Endothelial cell of umbilical vein (primary cell): ENCODE results near the gene CCDC106. TPM values are rescaled to one million over a fixed set of nuclear protein-coding genes. Genes with fewer than 3 reads are reported as not detected.

Experiments
- BruUV-seq: library from RNA; stranded (reverse); fragments of 400-500 nt; replicated peaks from 2 replicates; lab custom pipeline; 2021; lab: Mats Ljungman, UMichigan
- CTCF ChIA-PET: fragments of 300-600, 350-600 bp; sonication (Branson Sonifier 250); formaldehyde crosslinking; loops from one replicate; lab custom pipeline; 2021; ENCODE audit warnings: antibody characterized with exemption, inconsistent platforms; lab: Charles Lee
- POLR2A ChIA-PET: fragments of 300-600, 350-600 bp; sonication (Branson Sonifier 250); formaldehyde crosslinking; loops from one replicate; lab custom pipeline; 2021; ENCODE audit warnings: antibody characterized with exemption, inconsistent platforms; lab: Charles Lee
- DNase-seq: peaks from one replicate; pipeline ENCODE4 v3.0.0-alpha.2; 2011; ENCODE audit warnings: low read depth, low spot score
- FAIRE-seq: peaks from 2 replicates; lab custom pipeline; 2011; peaks lifted over from hg19 to GRCh38; lab: Jason Lieb, UNC
- H2AFZ ChIP-seq: 2 replicates; pipeline ENCODE4 v1.6.0; 2012; ENCODE audit warnings: low read depth, low read length, control low read depth, inconsistent platforms
- H3K27ac ChIP-seq: 2 replicates; pipeline ENCODE4 v1.5.1; 2011; ENCODE audit warnings: low read depth, mild to moderate bottlenecking, control low read depth, low read length, moderate library complexity; ENCODE audit not compliant: insufficient read depth
- H3K27me3 ChIP-seq, 2 experiments: 2 replicates each; pipeline versions ENCODE4 v1.6.0 to v1.6.1; 2011; ENCODE audit warnings: low read length in 2 of 2, mixed read lengths in 1 of 2; ENCODE audit not compliant: control insufficient read depth in 2 of 2, insufficient read depth in 2 of 2
- H3K36me3 ChIP-seq, 2 experiments: 2 replicates in 1 of 2; 3 replicates in 1 of 2; pipeline ENCODE4 v1.5.1; 2011; ENCODE audit warnings: low read length in 2 of 2, mild to moderate bottlenecking in 1 of 2, moderate library complexity in 1 of 2; ENCODE audit not compliant: control insufficient read depth in 2 of 2, insufficient read depth in 2 of 2; ENCODE audit errors: extremely low read depth in 1 of 2
- H3K4me1 ChIP-seq: 3 replicates; pipeline ENCODE4 v1.5.1; 2011; ENCODE audit warnings: mild to moderate bottlenecking, low read length; ENCODE audit not compliant: control insufficient read depth, insufficient read depth; ENCODE audit errors: extremely low read depth
- H3K4me2 ChIP-seq: 2 replicates; pipeline ENCODE4 v1.6.1; 2011; ENCODE audit warnings: low read length, control low read depth, mixed read lengths; ENCODE audit not compliant: insufficient read depth
- H3K4me3 ChIP-seq, 3 experiments: fragments of 200-600 bp in 1 of 3; sonication (generic), shearing (Covaris generic) in 1 of 3; replicated peaks in 1 of 3; 2 replicates each; pipeline ENCODE4 v1.5.1; 2011 to 2016; ENCODE audit warnings: control low read depth in 3 of 3, low read length in 3 of 3, mild to moderate bottlenecking in 2 of 3, inconsistent platforms in 1 of 3, low read depth in 1 of 3, moderate library complexity in 1 of 3; ENCODE audit not compliant: insufficient read depth in 1 of 3
- H3K79me2 ChIP-seq: 2 replicates; pipeline ENCODE4 v1.6.0; 2012; ENCODE audit warnings: low read length, inconsistent platforms; ENCODE audit not compliant: control insufficient read depth, insufficient read depth
- H3K9ac ChIP-seq: replicated peaks from 2 replicates; pipeline ENCODE3; 2011; ENCODE audit warnings: low read length, control low read depth; ENCODE audit not compliant: insufficient read depth; ENCODE audit errors: extremely low read depth
- H3K9me1 ChIP-seq: replicated peaks from 3 replicates; pipeline ENCODE4 v1.6.0; 2011; ENCODE audit warnings: mild to moderate bottlenecking, low read length; ENCODE audit not compliant: control insufficient read depth, insufficient read depth; ENCODE audit errors: extremely low read depth
- H3K9me3 ChIP-seq: replicated peaks from 2 replicates; pipeline ENCODE4 v1.5.1; 2012; ENCODE audit warnings: low read length, inconsistent platforms; ENCODE audit not compliant: control insufficient read depth, insufficient read depth
- H4K20me1 ChIP-seq: replicated peaks from 2 replicates; pipeline ENCODE3; 2011; ENCODE audit warnings: mild to moderate bottlenecking, low read length; ENCODE audit not compliant: control insufficient read depth, insufficient read depth; ENCODE audit errors: extremely low read depth
- CTCF ChIP-seq, 2 donors: IDR thresholded peaks; 1 replicate in 1 of 2; 2 replicates in 1 of 2; pipeline ENCODE4 v1.5.1; 2011; ENCODE audit warnings: low read length in 2 of 2, mild to moderate bottlenecking in 2 of 2, moderate library complexity in 2 of 2, control low read depth in 1 of 2, inconsistent platforms in 1 of 2, low read depth in 1 of 2; ENCODE audit not compliant: insufficient read depth in 1 of 2; ENCODE audit errors: extremely low read depth in 1 of 2
- EZH2 ChIP-seq: IDR thresholded peaks from 2 replicates; pipeline ENCODE4 v1.6.1; 2012; ENCODE audit warnings: borderline replicate concordance, low read depth, mild to moderate bottlenecking, moderate library complexity, low read length, inconsistent platforms; ENCODE audit not compliant: severe bottlenecking
- FOS ChIP-seq: IDR thresholded peaks from 2 replicates; pipeline ENCODE4 v1.6.1; 2011; ENCODE audit warnings: mild to moderate bottlenecking, low read length, moderate library complexity, borderline replicate concordance; ENCODE audit not compliant: insufficient read depth
- GATA2 ChIP-seq: IDR thresholded peaks from 2 replicates; pipeline ENCODE4 v1.7.0; 2011; ENCODE audit warnings: low read depth, mild to moderate bottlenecking, moderate library complexity, mixed read lengths, low read length; ENCODE audit not compliant: insufficient read length, insufficient read depth
- JUN ChIP-seq: IDR thresholded peaks from 2 replicates; pipeline ENCODE4 v1.6.1; 2011; ENCODE audit warnings: borderline replicate concordance, low read depth; ENCODE audit not compliant: insufficient read length, insufficient read depth
- MYC ChIP-seq: IDR thresholded peaks from one replicate; pipeline ENCODE4 v1.6.1; 2011; ENCODE audit warnings: mild to moderate bottlenecking, low read depth, low read length
- POLR2A ChIP-seq: IDR thresholded peaks from 2 replicates; pipeline ENCODE4 v1.6.1; 2012; ENCODE audit warnings: low read depth, mild to moderate bottlenecking, control low read depth, low read length
- POLR2AphosphoS5 ChIP-seq: IDR thresholded peaks from 2 replicates; pipeline ENCODE4 v1.6.1; 2012; ENCODE audit warnings: low read depth, mild to moderate bottlenecking, control low read depth, low read length, moderate library complexity; ENCODE audit not compliant: insufficient read depth
- dilution Hi-C: fragments of 300-500 bp; cut with MboI; formaldehyde crosslinking; loops from one replicate; pipeline ENCODE4 v1.15.0; 2019; ENCODE audit warnings: low sequenced_read_pairs; ENCODE audit not compliant: extremely low pct_ligation_motif_present
- intact Hi-C: fragments of 100-400 bp; cut with micrococcal nuclease; formaldehyde crosslinking; loops from one replicate; pipeline ENCODE4 v1.10.0; 2022
- polyA plus RNA-seq, 4 experiments: library from polyadenylated mRNA; depleted of rRNA in 3 of 4; stranded (reverse) in 3 of 4; unstranded in 1 of 4; fragments of >200 nt; gene quantifications; 2 replicates each; pipeline versions ENCODE4 v1.2.1 to v1.2.3, GENCODE V29; 2011 to 2012; ENCODE audit warnings: missing spikeins in 1 of 4
- total RNA-seq: library from RNA; stranded (reverse); gene quantifications from 2 replicates; pipeline ENCODE4 v1.2.3, GENCODE V29; 2021
- TF ChIP-seq, protein P1 (sequence below): IDR thresholded peaks from 2 replicates; pipeline ENCODE4 v1.6.1; 2011; ENCODE audit not compliant: insufficient read depth, insufficient read length

The CCDC106 gene
- total and polyA plus RNA-seq, 2 donors (not counting 3 experiments of a cell fraction or from before 2014, with no cell fraction given), result 11.8 to 12.0 TPM

DNA sequence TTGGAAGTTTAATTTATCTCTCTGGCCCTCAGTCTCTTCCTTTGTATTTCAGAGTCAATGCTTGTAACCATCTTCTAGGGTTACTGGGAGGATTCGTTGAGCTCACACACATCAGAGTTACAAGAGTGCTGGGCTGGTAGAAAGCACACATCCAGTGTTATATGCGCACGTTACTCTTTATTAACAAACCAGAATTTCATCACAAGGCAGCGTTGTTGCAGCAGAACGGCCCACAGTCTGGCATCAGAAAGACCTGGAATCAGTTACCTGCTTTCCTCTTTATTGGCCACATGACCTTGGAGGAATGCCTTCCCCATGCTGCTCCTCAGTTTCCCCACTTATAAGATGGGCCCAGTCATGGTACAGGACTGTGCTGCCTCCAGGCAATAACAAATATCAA lies 38.7 kb upstream of the CCDC106 start:
- TF ChIP-seq POLR2AphosphoS5 (no peak), POLR2A (no peak), CTCF (IDR thresholded peaks at IDR 0.05; ENCODE audit: extremely low read depth in 1 of 2, insufficient read depth in 1 of 2, low read depth in 1 of 2, low read length in 2 of 2) (no peak), EZH2 (no peak), MYC (no peak), JUN (no peak), GATA2 (no peak), FOS (no peak)
- TF ChIP-seq, protein P1, sequence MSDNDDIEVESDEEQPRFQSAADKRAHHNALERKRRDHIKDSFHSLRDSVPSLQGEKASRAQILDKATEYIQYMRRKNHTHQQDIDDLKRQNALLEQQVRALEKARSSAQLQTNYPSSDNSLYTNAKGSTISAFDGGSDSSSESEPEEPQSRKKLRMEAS, result no peak
- H3K36me3 ChIP-seq, result peaks cover 0 to 7% of the 10 kb centered on the region in 2 experiments
- POLR2A ChIA-PET, result interaction anchor here (0.6 kb wide), 1 partner anchor 133 kb away, joined by 3 read pairs; the partner anchor contains the start of gene ZNF628
- H3K4me1 ChIP-seq, result peaks cover 13% of the 10 kb centered on the region
- no peaks in the 10 kb centered on the region for H4K20me1 ChIP-seq
- H3K27ac ChIP-seq, result no peak overlapping the region
- no peaks in the 10 kb centered on the region for H3K9me1 ChIP-seq
- H3K79me2 ChIP-seq, result peaks cover 29% of the 10 kb centered on the region
- no peak overlapping the region for H3K4me3 ChIP-seq
- no TSS peak for BruUV-seq
- no peaks in the 10 kb centered on the region for H3K27me3 ChIP-seq
- intact Hi-C loops (loop anchor here (5.0 to 10.0 kb wide), 3 partner anchors 147 to 355 kb away; partner anchors contain the start of genes C19orf85, ISOC2, PPP6R1 and RPL28), dilution Hi-C loops (loop anchor here (10.0 kb wide), 1 partner anchor 95 kb away; no protein-coding TSS in a partner anchor)
- DNase-seq (no peak), FAIRE-seq (no peak)
- H3K9me3 ChIP-seq, result no peaks in the 10 kb centered on the region
- H3K9ac ChIP-seq, result no peak overlapping the region
- CTCF ChIA-PET, result interaction anchor here (0.6 kb wide), 1 partner anchor 9 kb away, joined by 3 read pairs; no protein-coding TSS in a partner anchor
- no peak overlapping the region for H3K4me2 ChIP-seq
- no peak overlapping the region for H2AFZ ChIP-seq
